ENCODE data around the gene KLHL21. TPM values are rescaled to one million over a fixed set of nuclear protein-coding genes. Genes with fewer than 3 reads are reported as not detected.

Gene KLHL21
- total and polyA plus RNA-seq, 9 of the 15 experiments (the other 6 are each of a cell fraction or from before 2014, with no cell fraction given): 2.1 to 42.1 (median 17.5) TPM

GRCh38 chr1:6586404-6586816 lies 16.3 kb downstream of the KLHL21 start:
- CTCF ChIA-PET (ENCODE audit: low intra/inter-chr PET ratio): no interaction called here
- peak overlapping the region in 1 of 2 experiments; percentile 82; a peak in 1 of 4 replicates for H3K9ac ChIP-seq (ENCODE audit: insufficient read depth in 1 of 2, low read depth in 2 of 2, low read length in 2 of 2)
- intact Hi-C loops (cut with micrococcal nuclease) (no loop called here), in situ Hi-C loops (cut with MboI) (no loop called here)
- peaks cover 21% of the 10 kb centered on the region for H3K9me1 ChIP-seq (ENCODE audit: control insufficient read depth, insufficient read depth, low read length)
- H3K27me3 ChIP-seq (ENCODE audit: control insufficient read depth in 2 of 2, insufficient read depth in 2 of 2, low read length in 2 of 2): no peaks in the 10 kb centered on the region
- H3K27ac ChIP-seq (ENCODE audit: extremely low read depth, low read depth, low read length): no peak overlapping the region
- H3K79me2 ChIP-seq (ENCODE audit: control insufficient read depth, insufficient read depth, low read length): peaks cover 28% of the 10 kb centered on the region
- H4K20me1 ChIP-seq (replicated peaks; ENCODE audit: control insufficient read depth, insufficient read depth, low read length): peaks cover 32% of the 10 kb centered on the region
- H3K4me1 ChIP-seq (replicated peaks in 1 of 2; ENCODE audit: control insufficient read depth in 2 of 2, insufficient read depth in 2 of 2, low read length in 2 of 2): peaks cover 28 to 64% of the 10 kb centered on the region in 2 experiments; a peak in 4 of 5 replicates
- WGBS (ENCODE audit: insufficient coverage, low coverage, missing lambda C conversion rate): 89% methylated on average over 11 of the region's 11 CpGs
- no peaks in the 10 kb centered on the region for H3K9me3 ChIP-seq (replicated peaks; ENCODE audit: control insufficient read depth, insufficient read depth, low read depth, low read length)
- H3K4me3 ChIP-seq: no peak overlapping the region
- peaks cover 75% of the 10 kb centered on the region; the same call in 2 of the 3 replicates for H3K36me3 ChIP-seq (ENCODE audit: control insufficient read depth, insufficient read depth, low read length)
- DNase-seq (ENCODE audit: extremely low read depth in 1 of 4, low spot score in 3 of 4) (no peak), ATAC-seq (no peak), FAIRE-seq (no peak)
- POLR2A ChIA-PET: interaction anchor here (13.4 kb wide), 1 partner anchor 14 kb away, joined by 221 read pairs; the partner anchor contains the start of gene KLHL21
- no peak for TF ChIP-seq SIRT6 (IDR thresholded peaks at IDR 0.05; ENCODE audit: low read depth, low read length)
- TF ChIP-seq RBFOX2 (IDR thresholded peaks at IDR 0.05; ENCODE audit: low read depth, low read length): peak; percentile 54; the same call in 1 of the 2 replicates
- TF ChIP-seq POLR2G (IDR thresholded peaks at IDR 0.05; ENCODE audit: low read depth, low read length): peak; percentile 73
- no peak overlapping the region for H2AFZ ChIP-seq (ENCODE audit: low read depth, low read length)
- no peak overlapping the region for H3K4me2 ChIP-seq (ENCODE audit: insufficient read depth, low read length)
- BruUV-seq (replicated peaks): no TSS peak

DNA sequence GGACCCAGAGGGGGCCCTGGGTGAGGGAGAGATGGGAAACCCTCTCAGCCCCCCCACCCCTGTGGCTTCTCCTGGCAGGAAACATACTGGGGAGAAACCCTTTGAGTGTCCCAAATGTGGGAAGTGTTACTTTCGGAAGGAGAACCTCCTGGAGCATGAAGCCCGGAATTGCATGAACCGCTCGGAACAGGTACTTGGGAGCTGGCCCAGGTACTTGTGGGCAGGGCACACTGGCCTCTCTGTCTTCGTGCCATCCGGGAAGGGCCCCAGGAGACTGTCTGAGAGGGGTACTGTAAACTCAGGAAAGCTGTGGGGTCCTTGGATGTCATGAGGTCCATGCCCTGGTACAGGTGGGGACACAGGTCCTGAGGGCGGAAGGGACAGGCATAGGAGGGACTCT lies 16.8 kb downstream of the KLHL21 start:
- ChIA-PET CTCF (ENCODE audit: low intra/inter-chr PET ratio) (no interaction called here), POLR2A (interaction anchor here (0.7 to 13.4 kb wide), 2 partner anchors 14 to 86 kb away, joined by 3 to 221 read pairs; partner anchors contain the start of gene KLHL21)
- Histone ChIP-seq H3K9me3 (replicated peaks; ENCODE audit: control insufficient read depth, insufficient read depth, low read depth, low read length) (no peaks in the 10 kb centered on the region), H2AFZ (ENCODE audit: low read depth, low read length) (no peak overlapping the region), H3K27ac (ENCODE audit: extremely low read depth, low read depth, low read length) (no peak overlapping the region), H3K4me1 (replicated peaks in 1 of 2; ENCODE audit: control insufficient read depth in 2 of 2, insufficient read depth in 2 of 2, low read length in 2 of 2) (peaks cover 33 to 66% of the 10 kb centered on the region in 2 experiments; a peak in 4 of 5 replicates), H3K36me3 (ENCODE audit: control insufficient read depth, insufficient read depth, low read length) (peaks cover 74% of the 10 kb centered on the region; the same call in 2 of the 3 replicates), H3K4me2 (ENCODE audit: insufficient read depth, low read length) (no peak overlapping the region), H3K27me3 (ENCODE audit: control insufficient read depth in 2 of 2, insufficient read depth in 2 of 2, low read length in 2 of 2) (no peaks in the 10 kb centered on the region), H3K4me3 (no peak overlapping the region), H3K79me2 (ENCODE audit: control insufficient read depth, insufficient read depth, low read length) (peaks cover 34% of the 10 kb centered on the region), H3K9me1 (ENCODE audit: control insufficient read depth, insufficient read depth, low read length) (peaks cover 19% of the 10 kb centered on the region), H3K9ac (ENCODE audit: insufficient read depth in 1 of 2, low read depth in 2 of 2, low read length in 2 of 2) (peak overlapping the region in 1 of 2 experiments; percentile 82; a peak in 1 of 4 replicates), H4K20me1 (replicated peaks; ENCODE audit: control insufficient read depth, insufficient read depth, low read length) (peaks cover 33% of the 10 kb centered on the region)
- in situ Hi-C loops (cut with MboI) (no loop called here), intact Hi-C loops (cut with micrococcal nuclease) (no loop called here)
- WGBS (ENCODE audit: insufficient coverage, low coverage, missing lambda C conversion rate): 97% methylated on average over 7 of the region's 7 CpGs
- FAIRE-seq (no peak), ATAC-seq (no peak), DNase-seq (ENCODE audit: extremely low read depth in 1 of 4, low spot score in 3 of 4) (no peak)
- no TSS peak for BruUV-seq (replicated peaks)
- TF ChIP-seq BDP1 (IDR thresholded peaks at IDR 0.05; ENCODE audit: insufficient read depth, insufficient read length) (no peak), TCF7L2 (IDR thresholded peaks at IDR 0.05; ENCODE audit: low read depth, low read length) (no peak), EGR1 (conservative IDR thresholded peaks at IDR 0.05) (no peak), KAT7 (CRISPR knock-in tag; IDR thresholded peaks at IDR 0.05; ENCODE audit: borderline replicate concordance) (no peak), HNRNPUL1 (IDR thresholded peaks at IDR 0.05; ENCODE audit: low read length) (no peak), TAF1 (IDR thresholded peaks at IDR 0.05; ENCODE audit: control insufficient read depth, extremely low read depth, insufficient read depth, low read length, severe bottlenecking) (no peak), MYNN (IDR thresholded peaks at IDR 0.05) (no peak), MYNN (CRISPR knock-in tag; IDR thresholded peaks at IDR 0.05) (no peak), FOSL1 (tag; conservative IDR thresholded peaks at IDR 0.05) (no peak), TCFL5 (CRISPR knock-in tag; conservative IDR thresholded peaks at IDR 0.05) (no peak), PHB2 (IDR thresholded peaks at IDR 0.05; ENCODE audit: low read depth) (no peak)
- TF ChIP-seq, protein P1, sequence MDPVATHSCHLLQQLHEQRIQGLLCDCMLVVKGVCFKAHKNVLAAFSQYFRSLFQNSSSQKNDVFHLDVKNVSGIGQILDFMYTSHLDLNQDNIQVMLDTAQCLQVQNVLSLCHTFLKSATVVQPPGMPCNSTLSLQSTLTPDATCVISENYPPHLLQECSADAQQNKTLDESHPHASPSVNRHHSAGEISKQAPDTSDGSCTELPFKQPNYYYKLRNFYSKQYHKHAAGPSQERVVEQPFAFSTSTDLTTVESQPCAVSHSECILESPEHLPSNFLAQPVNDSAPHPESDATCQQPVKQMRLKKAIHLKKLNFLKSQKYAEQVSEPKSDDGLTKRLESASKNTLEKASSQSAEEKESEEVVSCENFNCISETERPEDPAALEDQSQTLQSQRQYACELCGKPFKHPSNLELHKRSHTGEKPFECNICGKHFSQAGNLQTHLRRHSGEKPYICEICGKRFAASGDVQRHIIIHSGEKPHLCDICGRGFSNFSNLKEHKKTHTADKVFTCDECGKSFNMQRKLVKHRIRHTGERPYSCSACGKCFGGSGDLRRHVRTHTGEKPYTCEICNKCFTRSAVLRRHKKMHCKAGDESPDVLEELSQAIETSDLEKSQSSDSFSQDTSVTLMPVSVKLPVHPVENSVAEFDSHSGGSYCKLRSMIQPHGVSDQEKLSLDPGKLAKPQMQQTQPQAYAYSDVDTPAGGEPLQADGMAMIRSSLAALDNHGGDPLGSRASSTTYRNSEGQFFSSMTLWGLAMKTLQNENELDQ (CRISPR knock-in tag; IDR thresholded peaks at IDR 0.05; ENCODE audit: borderline replicate concordance): no peak
